SK-N-SH (cell line): ENCODE measurements around the gene MCCC2. TPM values are rescaled to one million over a fixed set of nuclear protein-coding genes. Genes with fewer than 3 reads are reported as not detected.

ENCODE experiments used
- CTCF ChIA-PET: fragments of 300-600, 350-600 bp; formaldehyde crosslinking; extraction: SDS; loops from one replicate; lab custom pipeline; 2021; lab: Yijun Ruan, JAX
- POLR2A ChIA-PET: fragments of 350-600 bp; sonication (Branson Sonifier 250); formaldehyde crosslinking; extraction: SDS; loops from one replicate; lab custom pipeline; 2020; ENCODE audit warnings: antibody characterized with exemption, inconsistent platforms; lab: Yijun Ruan, JAX
- DNase-seq: peaks from one replicate; pipeline ENCODE4 v3.0.0; 2012
- H2AFZ ChIP-seq: fragments of 200-600 bp; sonication (generic); 2 replicates; pipeline ENCODE4 v1.8.1; 2016; ENCODE audit warnings: antibody characterized with exemption, mild to moderate bottlenecking, low read depth
- H3F3A ChIP-seq: fragments of 200-600 bp; sonication (generic); replicated peaks from 2 replicates; pipeline ENCODE3; 2016; ENCODE audit warnings: antibody characterized with exemption, mild to moderate bottlenecking; ENCODE audit not compliant: insufficient read depth
- H3K27ac ChIP-seq, 2 experiments: fragments of 200-500 bp in 1 of 2; fragments of 200-600 bp in 1 of 2; sonication (Bioruptor generic) in 1 of 2; sonication (generic), shearing (Covaris generic) in 1 of 2; 2 replicates each; pipeline versions ENCODE4 v1.5.1 to v1.6.1; 2014 to 2016; ENCODE audit warnings: low read depth in 2 of 2, inconsistent platforms in 1 of 2, low read length in 1 of 2, mild to moderate bottlenecking in 1 of 2, mixed read lengths in 1 of 2
- H3K27me3 ChIP-seq: fragments of 200-600 bp; sonication (generic), shearing (Covaris generic); 2 replicates; pipeline ENCODE4 v1.6.1; 2016; ENCODE audit warnings: mixed run types; ENCODE audit not compliant: insufficient read depth
- H3K36me3 ChIP-seq, 2 experiments: fragments of 200-500 bp in 1 of 2; fragments of 200-600 bp in 1 of 2; sonication (Bioruptor generic) in 1 of 2; sonication (generic) in 1 of 2; replicated peaks in 1 of 2; 2 replicates each; pipeline versions ENCODE3 to v1.5.1; 2014 to 2016; ENCODE audit warnings: low read length in 1 of 2, mild to moderate bottlenecking in 1 of 2; ENCODE audit not compliant: insufficient read depth in 2 of 2, control insufficient read depth in 1 of 2
- H3K4me1 ChIP-seq, 2 experiments: fragments of 200-500 bp in 1 of 2; fragments of 200-600 bp in 1 of 2; sonication (Bioruptor generic) in 1 of 2; sonication (generic), shearing (Covaris generic) in 1 of 2; 2 replicates each; pipeline versions ENCODE4 v1.5.1 to v1.6.1; 2014 to 2016; ENCODE audit warnings: low read depth in 1 of 2, low read length in 1 of 2, mixed run types in 1 of 2; ENCODE audit not compliant: insufficient read depth in 2 of 2, control insufficient read depth in 1 of 2
- H3K4me2 ChIP-seq: fragments of 200-600 bp; sonication (generic), shearing (Covaris generic); 2 replicates; pipeline ENCODE4 v1.6.1; 2017; ENCODE audit warnings: mixed run types
- H3K4me3 ChIP-seq, 2 experiments: fragments of 200-500 bp in 1 of 2; fragments of 200-600 bp in 1 of 2; sonication (Bioruptor generic) in 1 of 2; sonication (generic), shearing (Covaris generic) in 1 of 2; 2 replicates each; pipeline versions ENCODE4 v1.5.1 to v1.8.1; 2014 to 2016; ENCODE audit warnings: low read depth in 2 of 2, inconsistent platforms in 1 of 2, low read length in 1 of 2, mild to moderate bottlenecking in 1 of 2, mixed read lengths in 1 of 2, moderate library complexity in 1 of 2
- H3K79me2 ChIP-seq: fragments of 200-600 bp; sonication (generic); 2 replicates; pipeline ENCODE4 v1.8.1; 2017; ENCODE audit warnings: mild to moderate bottlenecking; ENCODE audit not compliant: insufficient read depth
- H3K9ac ChIP-seq: fragments of 200-600 bp; sonication (generic); 2 replicates; pipeline ENCODE4 v1.6.1; 2017; ENCODE audit warnings: mixed run types
- H3K9me2 ChIP-seq: fragments of 200-600 bp; sonication (generic); 2 replicates; pipeline ENCODE4 v1.6.1; 2017; ENCODE audit warnings: mixed run types
- H3K9me3 ChIP-seq: fragments of 200-600 bp; sonication (generic); 2 replicates; pipeline ENCODE4 v1.6.1; 2017; ENCODE audit warnings: mixed run types, mild to moderate bottlenecking, moderate library complexity
- H4K20me1 ChIP-seq: fragments of 200-600 bp; sonication (generic); 2 replicates; pipeline ENCODE4 v1.6.1; 2017; ENCODE audit warnings: mild to moderate bottlenecking, mixed run types; ENCODE audit not compliant: insufficient read depth
- EP300 ChIP-seq, 2 experiments: IDR thresholded peaks; 2 replicates each; pipeline versions ENCODE4 v1.4.0 to v1.6.1; 2012; ENCODE audit warnings: borderline replicate concordance in 1 of 2, low read depth in 1 of 2, low read length in 1 of 2
- EZH2phosphoT487 ChIP-seq: fragments of 200-600 bp; sonication (generic); IDR thresholded peaks from 2 replicates; pipeline ENCODE4 v1.6.1; 2017; ENCODE audit warnings: low read depth, mixed run types, mild to moderate bottlenecking, antibody characterized with exemption, moderate library complexity, borderline replicate concordance
- FOSL2 ChIP-seq: IDR thresholded peaks from 2 replicates; pipeline ENCODE4 v1.4.0; 2012; ENCODE audit warnings: low read depth, mild to moderate bottlenecking, moderate library complexity, borderline replicate concordance
- GABPA ChIP-seq: IDR thresholded peaks from 2 replicates; pipeline ENCODE4 v1.4.0; 2012; ENCODE audit warnings: low read depth, mild to moderate bottlenecking
- GATA2 ChIP-seq: sonication (generic); formaldehyde crosslinking; IDR thresholded peaks from 2 replicates; pipeline ENCODE4 v1.5.0; 2020; ENCODE audit warnings: mild to moderate bottlenecking, missing genetic modification reagents
- JUND ChIP-seq: IDR thresholded peaks from 2 replicates; pipeline ENCODE4 v1.4.0; 2012
- NFIC ChIP-seq: IDR thresholded peaks from 2 replicates; pipeline ENCODE4 v1.4.0; 2012; ENCODE audit warnings: borderline replicate concordance
- NRF1 ChIP-seq: IDR thresholded peaks from 2 replicates; pipeline ENCODE4 v1.6.1; 2012; ENCODE audit warnings: low read depth, mild to moderate bottlenecking, low read length
- POLR2AphosphoS5 ChIP-seq: IDR thresholded peaks from 2 replicates; pipeline ENCODE4 v1.6.1; 2012; ENCODE audit warnings: low read depth, low read length
- RAD21 ChIP-seq: IDR thresholded peaks from 2 replicates; pipeline ENCODE4 v1.6.1; 2012; ENCODE audit warnings: mild to moderate bottlenecking, low read length
- REST ChIP-seq: IDR thresholded peaks from 2 replicates; pipeline ENCODE4 v1.6.1; 2012; ENCODE audit warnings: mild to moderate bottlenecking, low read depth, low read length, moderate library complexity
- SMC3 ChIP-seq: IDR thresholded peaks from 2 replicates; pipeline ENCODE4 v1.6.1; 2012; ENCODE audit warnings: low read depth, low read length, improper control_type of control experiment
- TAF1 ChIP-seq: IDR thresholded peaks from 2 replicates; pipeline ENCODE4 v1.6.1; 2012; ENCODE audit warnings: low read depth, mild to moderate bottlenecking, low read length, moderate library complexity, borderline replicate concordance
- USF1 ChIP-seq: IDR thresholded peaks from 2 replicates; pipeline ENCODE4 v1.4.0; 2012; ENCODE audit warnings: low read depth, borderline replicate concordance
- USF2 ChIP-seq: fragments of 150-350 bp; IDR thresholded peaks from 2 replicates; pipeline ENCODE4 v1.6.1; 2017; ENCODE audit warnings: antibody characterized with exemption, low read length, low read depth, borderline replicate concordance
- WGBS: methylation state at CpG from one replicate; pipeline ENCODE4 v1.1.6; 2017; ENCODE audit warnings: low lambda C conversion rate; 5-methylcytosine and 5-hydroxymethylcytosine counted together
- polyA plus RNA-seq, 3 experiments: library from polyadenylated mRNA; depleted of rRNA; stranded (reverse); fragments of >200 nt; gene quantifications; 2 replicates each; pipeline ENCODE4 v1.2.3, GENCODE V29; 2012

Gene MCCC2
- polyA plus RNA-seq, 1 of the 3 experiments (the other 2 are of a cell fraction): 33.6 TPM

- TF ChIP-seq NFIC: no peak
Observed at GRCh38 chr5:71631070-71631469, 43.9 kb downstream of the MCCC2 start (continued).

GRCh38 chr5:71632168-71632567 is 45.0 kb downstream of the MCCC2 start:
- no peaks in the 10 kb centered on the region for H3K79me2 ChIP-seq
- POLR2A ChIA-PET: no interaction called here

More at GRCh38 chr5:71632168-71632567, 45.0 kb downstream of the MCCC2 start:
- CTCF ChIA-PET: interaction anchor here (0.6 kb wide), 1 partner anchor 467 kb away, joined by 3 read pairs; no protein-coding TSS in a partner anchor
- WGBS: 88% methylated on average over 3 of the region's 3 CpGs
- DNase-seq: no peak
- Histone ChIP-seq H3F3A (no peaks in the 10 kb centered on the region), H3K36me3 (peaks cover 7 to 39% of the 10 kb centered on the region in 2 experiments), H3K4me1 (no peaks in the 10 kb centered on the region; a peak in 1 of 4 replicates), H3K4me3 (no peak overlapping the region), H3K27me3 (no peaks in the 10 kb centered on the region), H3K9ac (no peak overlapping the region), H3K27ac (no peak overlapping the region), H3K9me3 (no peaks in the 10 kb centered on the region), H4K20me1 (no peaks in the 10 kb centered on the region), H2AFZ (no peak overlapping the region), H3K4me2 (no peak overlapping the region), H3K9me2 (no peaks in the 10 kb centered on the region)
- TF ChIP-seq POLR2AphosphoS5: no peak
- no peak for TF ChIP-seq JUND
- no peak for TF ChIP-seq FOSL2
- no peak for TF ChIP-seq SMC3
- TF ChIP-seq NRF1: no peak
- TF ChIP-seq NFIC: no peak
- TF ChIP-seq EP300 (IDR thresholded peaks at IDR 0.05; ENCODE audit: borderline replicate concordance in 1 of 2, low read depth in 1 of 2, low read length in 1 of 2): no peak
- TF ChIP-seq USF2: no peak
- TF ChIP-seq GATA2 (CRISPR knock-in tag): no peak
- TF ChIP-seq RAD21: no peak
- no peak for TF ChIP-seq EZH2phosphoT487
- no peak for TF ChIP-seq REST
- TF ChIP-seq USF1: no peak
- no peak for TF ChIP-seq TAF1
- TF ChIP-seq GABPA: no peak
